GM12874 (cell line): ENCODE measurements around the gene ZNF865.

Experiments
- CTCF ChIP-seq: IDR thresholded peaks from 2 replicates; pipeline ENCODE4 v1.5.1; 2011; ENCODE audit warnings: low read depth, mild to moderate bottlenecking, control low read depth, low read length, moderate library complexity; ENCODE audit not compliant: insufficient read depth

ZNF865 gene

GRCh38 chr19:55620410-55621204 lies 15.2 kb downstream of the ZNF865 start:
- no peak for TF ChIP-seq CTCF

- no peak for TF ChIP-seq CTCF
Observed at GRCh38 chr19:55621205-55621672, 15.8 kb downstream of the ZNF865 start.

GRCh38 chr19:55621673-55622231 lies 16.3 kb downstream of the ZNF865 start:
- no peak for TF ChIP-seq CTCF

- TF ChIP-seq CTCF: no peak
Observed at GRCh38 chr19:55622242-55622969, 17.0 kb downstream of the ZNF865 start.

GRCh38 chr19:55623130-55623529 lies 17.7 kb downstream of the ZNF865 start:
- no peak for TF ChIP-seq CTCF

GRCh38 chr19:55623561-55623960 lies 18.1 kb downstream of the ZNF865 start:
- TF ChIP-seq CTCF: no peak
